Tibial nerve (tissue), 4 donors: ENCODE results near the gene CNN1. TPM values are rescaled to one million over a fixed set of nuclear protein-coding genes. Genes with fewer than 3 reads are reported as not detected.
"Not testable (repeated sequence)": the region's sequence is repeated elsewhere in the genome, so short reads cannot be mapped to it uniquely, and the experiment has no call there.

Source experiments
- DNase-seq, 2 donors: peaks; one replicate each; pipeline ENCODE4 v3.0.0-alpha.2; 2019; ENCODE audit warnings: low spot score in 2 of 2
- H3K27ac ChIP-seq, 4 donors: fragments of 200-600 bp; sonication (generic) in 3 of 4; one replicate each; pipeline ENCODE4 v1.5.1; 2017 to 2019; ENCODE audit warnings: mild to moderate bottlenecking in 1 of 4
- H3K27me3 ChIP-seq, 2 donors: fragments of 200-600 bp; sonication (generic) in 1 of 2; one replicate each; pipeline versions ENCODE4 v1.5.1 to v1.6.0; 2017 to 2019
- H3K36me3 ChIP-seq, 3 donors: fragments of 200-600 bp; sonication (generic); one replicate each; pipeline ENCODE4 v1.5.1; 2018 to 2019
- H3K4me1 ChIP-seq, 4 donors: fragments of 200-600 bp; sonication (generic) in 3 of 4; one replicate each; pipeline ENCODE4 v1.5.1; 2017 to 2019
- H3K4me3 ChIP-seq, 4 donors: fragments of 200-600 bp; sonication (generic) in 3 of 4; one replicate each; pipeline ENCODE4 v1.5.1; 2017 to 2019; ENCODE audit warnings: mild to moderate bottlenecking in 1 of 4, moderate library complexity in 1 of 4
- H3K9me3 ChIP-seq, 4 donors: fragments of 200-600 bp; sonication (generic) in 3 of 4; one replicate each; pipeline ENCODE4 v1.5.1; 2017 to 2019
- CTCF ChIP-seq, 5 experiments: fragments of 200-600 bp in 3 of 5; fragments of 450-650 bp in 2 of 5; sonication (generic) in 3 of 5; IDR thresholded peaks; one replicate each; pipeline ENCODE4 v1.5.1; 2016 to 2019; ENCODE audit warnings: antibody characterized with exemption in 5 of 5, mild to moderate bottlenecking in 3 of 5, moderate library complexity in 2 of 5
- EP300 ChIP-seq, 2 donors: sonication (generic); formaldehyde crosslinking; IDR thresholded peaks; one replicate each; pipeline ENCODE4 v1.6.1; 2017; ENCODE audit warnings: antibody characterized with exemption in 2 of 2, mild to moderate bottlenecking in 1 of 2
- POLR2A ChIP-seq, 2 donors: fragments of 450-650 bp; IDR thresholded peaks; one replicate each; pipeline ENCODE4 v1.6.1; 2017; ENCODE audit warnings: antibody characterized with exemption in 2 of 2, mild to moderate bottlenecking in 2 of 2, moderate library complexity in 2 of 2
- WGBS, 2 donors: methylation state at CpG; one replicate each; pipeline ENCODE4 v1.1.5; 2018; 5-methylcytosine and 5-hydroxymethylcytosine counted together
- total RNA-seq, 4 donors: library from RNA; depleted of rRNA; stranded (reverse); fragments of >200 nt; gene quantifications; one replicate each; pipeline ENCODE4 v1.1.0, GENCODE V29; 2016

CNN1 gene
- total RNA-seq, 4 donors from 2014 or later: 21.3 to 43.3 (median 27.3) TPM

GRCh38 chr19:11558881-11559828 lies 20.5 kb downstream of the CNN1 start, which contains the start of gene ELOF1:
TSS of gene ELOF1 (minus strand) at chr19:11559230. CDS start at chr19:11554347, 4,883 bp downstream.
- WGBS, 2 donors: 2 to 5% methylated on average over 32 to 57 of the region's 57 CpGs
- TF ChIP-seq POLR2A (IDR thresholded peaks at IDR 0.05): peak; percentile 61 to 85
- TF ChIP-seq EP300 (IDR thresholded peaks at IDR 0.05): peak; percentile 96 to 98
- peak in 2 of 5 experiments; percentile 9 to 19 for TF ChIP-seq CTCF (IDR thresholded peaks at IDR 0.05)
- peak; percentile 91 to 92 for DNase-seq
- Histone ChIP-seq H3K4me1 (peaks cover 0 to 44% (median 17%) of the 10 kb centered on the region in 4 donors), H3K27me3 (no peaks in the 10 kb centered on the region), H3K36me3 (peaks cover 0 to 27% (median 4%) of the 10 kb centered on the region in 3 donors), H3K27ac (peak within 1 kb of the TSS; percentile 58 to 88 (median 79)), H3K4me3 (peak within 1 kb of the TSS; percentile 72 to 95 (median 82)), H3K9me3 (no peaks in the 10 kb centered on the region)

GRCh38 chr19:11560404-11561051 lies 21.9 kb downstream of the CNN1 start:
- Histone ChIP-seq H3K27ac (no peak overlapping the region), H3K27me3 (no peaks in the 10 kb centered on the region)
- 8 to 16% methylated on average over 9 of the region's 9 CpGs for WGBS, 2 donors

GRCh38 chr19:11563532-11563931 lies 24.9 kb downstream of the CNN1 start:
- peaks cover 0 to 18% (median 9%) of the 10 kb centered on the region in 4 donors for H3K4me1 ChIP-seq
- no peaks in the 10 kb centered on the region for H3K36me3 ChIP-seq
- WGBS, 2 donors: 89 to 92% methylated on average over 8 of the region's 8 CpGs
- TF ChIP-seq CTCF (IDR thresholded peaks at IDR 0.05) (no peak), EP300 (IDR thresholded peaks at IDR 0.05) (no peak), POLR2A (IDR thresholded peaks at IDR 0.05) (no peak)
- H3K4me3 ChIP-seq: no peak overlapping the region
- no peaks in the 10 kb centered on the region for H3K27me3 ChIP-seq
- H3K9me3 ChIP-seq: no peaks in the 10 kb centered on the region
- no peak overlapping the region for H3K27ac ChIP-seq
- DNase-seq: no peak

More at GRCh38 chr19:11560404-11561051, 21.9 kb downstream of the CNN1 start:
- Histone ChIP-seq H3K36me3 (peaks cover 0 to 14% (median 0%) of the 10 kb centered on the region in 3 donors), H3K4me1 (peaks cover 0 to 44% (median 17%) of the 10 kb centered on the region in 4 donors), H3K4me3 (no peak overlapping the region), H3K9me3 (no peaks in the 10 kb centered on the region)
- DNase-seq: no peak
- peak; percentile 32 to 65 (median 60) for TF ChIP-seq CTCF (IDR thresholded peaks at IDR 0.05)
- TF ChIP-seq POLR2A (IDR thresholded peaks at IDR 0.05): no peak
- no peak for TF ChIP-seq EP300 (IDR thresholded peaks at IDR 0.05)

GRCh38 chr19:11564082-11564807 lies 25.6 kb downstream of the CNN1 start:
- H3K27me3 ChIP-seq, DNase-seq, H3K27ac ChIP-seq, H3K36me3 ChIP-seq, H3K9me3 ChIP-seq, H3K4me3 ChIP-seq: not testable (repeated sequence)
- 91 to 95% methylated on average over 6 of the region's 6 CpGs for WGBS, 2 donors
- H3K4me1 ChIP-seq: peaks cover 0 to 16% (median 9%) of the 10 kb centered on the region in 4 donors

- DNase-seq, H3K9me3 ChIP-seq, H3K27ac ChIP-seq, H3K4me3 ChIP-seq, H3K4me1 ChIP-seq, H3K36me3 ChIP-seq, H3K27me3 ChIP-seq: not testable (repeated sequence)
- WGBS, 2 donors: 74 to 87% methylated on average over 5 of the region's 5 CpGs
Observed at GRCh38 chr19:11565649-11565980, 27.0 kb downstream of the CNN1 start.
